ENCODE data around the gene DSEL. TPM values are rescaled to one million over a fixed set of nuclear protein-coding genes. Genes with fewer than 3 reads are reported as not detected.

The DSEL gene
- total and polyA plus RNA-seq, 12 donors, result 1.0 to 11.5 (median 4.2) TPM

GRCh38 chr18:67513280-67513679, 3.2 kb downstream of the DSEL start:
- DNase-seq, result no peak
- Histone ChIP-seq H3K27ac (no peak overlapping the region), H3K4me3 (no peak overlapping the region), H3K36me3 (replicated peaks in 1 of 2) (no peaks in the 10 kb centered on the region), H3K9me3 (replicated peaks in 1 of 3) (no peaks in the 10 kb centered on the region), H3K4me1 (replicated peaks in 1 of 2) (peaks cover 9 to 14% of the 10 kb centered on the region in 2 donors), H3K27me3 (no peaks in the 10 kb centered on the region)
- WGBS, 4 donors, result 81 to 89% (median 83%) methylated on average over 3 of the region's 3 CpGs
- TF ChIP-seq, protein P1, sequence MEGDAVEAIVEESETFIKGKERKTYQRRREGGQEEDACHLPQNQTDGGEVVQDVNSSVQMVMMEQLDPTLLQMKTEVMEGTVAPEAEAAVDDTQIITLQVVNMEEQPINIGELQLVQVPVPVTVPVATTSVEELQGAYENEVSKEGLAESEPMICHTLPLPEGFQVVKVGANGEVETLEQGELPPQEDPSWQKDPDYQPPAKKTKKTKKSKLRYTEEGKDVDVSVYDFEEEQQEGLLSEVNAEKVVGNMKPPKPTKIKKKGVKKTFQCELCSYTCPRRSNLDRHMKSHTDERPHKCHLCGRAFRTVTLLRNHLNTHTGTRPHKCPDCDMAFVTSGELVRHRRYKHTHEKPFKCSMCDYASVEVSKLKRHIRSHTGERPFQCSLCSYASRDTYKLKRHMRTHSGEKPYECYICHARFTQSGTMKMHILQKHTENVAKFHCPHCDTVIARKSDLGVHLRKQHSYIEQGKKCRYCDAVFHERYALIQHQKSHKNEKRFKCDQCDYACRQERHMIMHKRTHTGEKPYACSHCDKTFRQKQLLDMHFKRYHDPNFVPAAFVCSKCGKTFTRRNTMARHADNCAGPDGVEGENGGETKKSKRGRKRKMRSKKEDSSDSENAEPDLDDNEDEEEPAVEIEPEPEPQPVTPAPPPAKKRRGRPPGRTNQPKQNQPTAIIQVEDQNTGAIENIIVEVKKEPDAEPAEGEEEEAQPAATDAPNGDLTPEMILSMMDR (IDR thresholded peaks at IDR 0.05), result peak in 2 of 6 experiments; percentile 10 to 12
- TF ChIP-seq POLR2A (IDR thresholded peaks at IDR 0.05), result no peak
- intact Hi-C loops (cut with DNase I), result no loop called here

- DNase-seq, result no peak
- no peak for TF ChIP-seq POLR2A (IDR thresholded peaks at IDR 0.05)
- TF ChIP-seq, protein P1 (IDR thresholded peaks at IDR 0.05), result no peak
- WGBS, 4 donors, result 90 to 97% (median 93%) methylated on average over 6 of the region's 6 CpGs
Observed at GRCh38 chr18:67511840-67512239, 4.7 kb downstream of the DSEL start.

GRCh38 chr18:67510831-67511230, 5.7 kb downstream of the DSEL start:
- Histone ChIP-seq H3K27ac (no peak overlapping the region), H3K36me3 (replicated peaks in 1 of 2) (no peaks in the 10 kb centered on the region), H3K27me3 (no peaks in the 10 kb centered on the region), H3K9me3 (replicated peaks in 1 of 3) (no peaks in the 10 kb centered on the region), H3K4me1 (replicated peaks in 1 of 2) (peaks cover 4 to 8% of the 10 kb centered on the region in 2 donors), H3K4me3 (no peak overlapping the region)
- no peak for DNase-seq
- TF ChIP-seq, protein P1 (IDR thresholded peaks at IDR 0.05), result no peak
- TF ChIP-seq POLR2A (IDR thresholded peaks at IDR 0.05), result no peak
- 76 to 87% (median 83%) methylated on average over 3 of the region's 3 CpGs for WGBS, 4 donors
- intact Hi-C loops (cut with DNase I), result no loop called here

More at GRCh38 chr18:67511840-67512239, 4.7 kb downstream of the DSEL start:
- no peaks in the 10 kb centered on the region for H3K36me3 ChIP-seq (replicated peaks in 1 of 2)
- H3K4me3 ChIP-seq, result no peak overlapping the region
- no peaks in the 10 kb centered on the region for H3K9me3 ChIP-seq (replicated peaks in 1 of 3)
- H3K27me3 ChIP-seq, result no peaks in the 10 kb centered on the region
- peaks cover 4 to 8% of the 10 kb centered on the region in 2 donors for H3K4me1 ChIP-seq (replicated peaks in 1 of 2)
- intact Hi-C loops (cut with DNase I), result no loop called here
- no peak overlapping the region for H3K27ac ChIP-seq

- H3K4me1 ChIP-seq (replicated peaks in 1 of 2), result no peaks in the 10 kb centered on the region
- no peaks in the 10 kb centered on the region for H3K9me3 ChIP-seq (replicated peaks in 1 of 3)
- no peak for DNase-seq
- 83 to 88% (median 85%) methylated on average over 6 of the region's 6 CpGs for WGBS, 4 donors
- no peaks in the 10 kb centered on the region for H3K36me3 ChIP-seq (replicated peaks in 1 of 2)
- TF ChIP-seq, protein P1 (IDR thresholded peaks at IDR 0.05), result no peak
- TF ChIP-seq POLR2A (IDR thresholded peaks at IDR 0.05), result no peak
- H3K4me3 ChIP-seq, result no peak overlapping the region
- H3K27me3 ChIP-seq, result no peaks in the 10 kb centered on the region
- H3K27ac ChIP-seq, result no peak overlapping the region
- intact Hi-C loops (cut with DNase I), result no loop called here
Observed at GRCh38 chr18:67509741-67510391, 6.7 kb downstream of the DSEL start.
